GM19328 (cell line): ENCODE measurements around the gene KIF1A.

ENCODE experiments used
- ATAC-seq: cut with Tn5 transposase; IDR thresholded peaks from one replicate; pipeline ENCODE4 v1.9.1; 2021; ENCODE audit warnings: mild to moderate bottlenecking, moderate library complexity; ENCODE audit not compliant: unreplicated experiment

Gene KIF1A

GRCh38 chr2:240721596-240722180, 98.3 kb downstream of the KIF1A start:
- no peak for ATAC-seq

- ATAC-seq, result no peak
These were observed 99.1 kb downstream of the KIF1A start for GRCh38 chr2:240720686-240721595.

- no peak for ATAC-seq
These were observed 100.1 kb downstream of the KIF1A start for GRCh38 chr2:240719676-240720545.

- no peak for ATAC-seq
These were observed 101.0 kb downstream of the KIF1A start for GRCh38 chr2:240718896-240719490.

GRCh38 chr2:240717681-240718581, 102.1 kb downstream of the KIF1A start:
- no peak for ATAC-seq

GRCh38 chr2:240717181-240717641, 102.8 kb downstream of the KIF1A start:
- no peak for ATAC-seq

GRCh38 chr2:240716130-240716798, 103.8 kb downstream of the KIF1A start:
- no peak for ATAC-seq

- ATAC-seq, result no peak
These were observed 105.0 kb downstream of the KIF1A start for GRCh38 chr2:240714747-240715725.

GRCh38 chr2:240713928-240714746, 105.9 kb downstream of the KIF1A start:
- ATAC-seq, result no peak

GRCh38 chr2:240713071-240713927, 106.7 kb downstream of the KIF1A start:
- no peak for ATAC-seq

- ATAC-seq, result no peak
These were observed 107.9 kb downstream of the KIF1A start for GRCh38 chr2:240712121-240712520.

- ATAC-seq, result no peak
These were observed 108.3 kb downstream of the KIF1A start for GRCh38 chr2:240711701-240712100.

GRCh38 chr2:240711296-240711695, 108.7 kb downstream of the KIF1A start:
- ATAC-seq, result no peak

- ATAC-seq, result no peak
These were observed 111.6 kb downstream of the KIF1A start for GRCh38 chr2:240708457-240708856.

- ATAC-seq, result no peak
These were observed 112.2 kb downstream of the KIF1A start for GRCh38 chr2:240707821-240708220.

GRCh38 chr2:240707043-240707756, 112.8 kb downstream of the KIF1A start:
- no peak for ATAC-seq
